ENCODE data around the gene KAT6B.

The KAT6B gene

DNA sequence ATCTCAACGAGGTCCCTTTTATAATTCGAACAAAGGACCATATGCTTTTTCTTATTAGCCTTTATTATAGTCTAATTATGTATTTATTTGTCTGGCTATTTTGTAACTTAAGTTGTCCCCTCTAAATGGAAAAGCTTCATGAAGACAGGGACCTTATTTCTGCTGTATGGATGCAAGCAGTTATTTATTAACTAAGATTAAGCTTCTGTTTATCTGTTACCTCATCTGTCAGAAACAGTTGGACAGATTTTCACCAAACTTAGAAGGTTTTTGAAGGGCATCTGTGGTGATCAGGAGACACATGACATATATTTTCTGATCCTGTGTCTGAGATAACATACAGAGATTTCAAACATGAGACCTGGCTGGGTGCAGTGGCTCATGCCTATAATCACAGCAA is 43.2 kb downstream of the KAT6B start:
- no peak for TF ChIP-seq FOXP2 (optimal IDR thresholded peaks at IDR 0.05; ENCODE audit: borderline replicate concordance, extremely low read depth, extremely low read length, insufficient read depth)
- no peak for TF ChIP-seq SIN3A (IDR thresholded peaks at IDR 0.05; ENCODE audit: borderline replicate concordance, insufficient read depth, low read length)

DNA sequence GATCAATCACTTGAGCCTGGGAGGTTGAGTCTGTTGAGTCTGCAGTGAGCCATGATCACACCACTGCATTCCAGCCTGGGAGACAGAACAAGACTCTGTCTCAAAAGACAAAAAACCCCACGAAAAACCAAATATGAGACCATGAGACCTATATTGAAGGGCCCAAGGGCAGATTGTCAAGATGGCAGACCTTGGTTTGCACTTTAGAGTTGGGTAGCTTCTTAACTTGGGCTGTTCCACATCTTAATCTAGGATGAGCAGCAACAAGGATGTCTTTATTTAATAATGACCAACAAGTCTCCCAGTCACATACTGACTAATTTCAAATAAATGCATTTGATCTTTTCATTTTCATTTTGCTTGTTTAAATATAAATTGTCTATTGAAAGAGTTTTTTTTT is 43.8 kb downstream of the KAT6B start:
- TF ChIP-seq TAF1 (IDR thresholded peaks at IDR 0.05; ENCODE audit: borderline replicate concordance, insufficient read depth, low read length) (no peak), SIN3A (IDR thresholded peaks at IDR 0.05; ENCODE audit: borderline replicate concordance, insufficient read depth, low read length) (no peak), POLR2AphosphoS5 (IDR thresholded peaks at IDR 0.05; ENCODE audit: low read depth, low read length) (no peak), FOXP2 (optimal IDR thresholded peaks at IDR 0.05; ENCODE audit: borderline replicate concordance, extremely low read depth, extremely low read length, insufficient read depth) (no peak)
- TF ChIP-seq, protein P1, sequence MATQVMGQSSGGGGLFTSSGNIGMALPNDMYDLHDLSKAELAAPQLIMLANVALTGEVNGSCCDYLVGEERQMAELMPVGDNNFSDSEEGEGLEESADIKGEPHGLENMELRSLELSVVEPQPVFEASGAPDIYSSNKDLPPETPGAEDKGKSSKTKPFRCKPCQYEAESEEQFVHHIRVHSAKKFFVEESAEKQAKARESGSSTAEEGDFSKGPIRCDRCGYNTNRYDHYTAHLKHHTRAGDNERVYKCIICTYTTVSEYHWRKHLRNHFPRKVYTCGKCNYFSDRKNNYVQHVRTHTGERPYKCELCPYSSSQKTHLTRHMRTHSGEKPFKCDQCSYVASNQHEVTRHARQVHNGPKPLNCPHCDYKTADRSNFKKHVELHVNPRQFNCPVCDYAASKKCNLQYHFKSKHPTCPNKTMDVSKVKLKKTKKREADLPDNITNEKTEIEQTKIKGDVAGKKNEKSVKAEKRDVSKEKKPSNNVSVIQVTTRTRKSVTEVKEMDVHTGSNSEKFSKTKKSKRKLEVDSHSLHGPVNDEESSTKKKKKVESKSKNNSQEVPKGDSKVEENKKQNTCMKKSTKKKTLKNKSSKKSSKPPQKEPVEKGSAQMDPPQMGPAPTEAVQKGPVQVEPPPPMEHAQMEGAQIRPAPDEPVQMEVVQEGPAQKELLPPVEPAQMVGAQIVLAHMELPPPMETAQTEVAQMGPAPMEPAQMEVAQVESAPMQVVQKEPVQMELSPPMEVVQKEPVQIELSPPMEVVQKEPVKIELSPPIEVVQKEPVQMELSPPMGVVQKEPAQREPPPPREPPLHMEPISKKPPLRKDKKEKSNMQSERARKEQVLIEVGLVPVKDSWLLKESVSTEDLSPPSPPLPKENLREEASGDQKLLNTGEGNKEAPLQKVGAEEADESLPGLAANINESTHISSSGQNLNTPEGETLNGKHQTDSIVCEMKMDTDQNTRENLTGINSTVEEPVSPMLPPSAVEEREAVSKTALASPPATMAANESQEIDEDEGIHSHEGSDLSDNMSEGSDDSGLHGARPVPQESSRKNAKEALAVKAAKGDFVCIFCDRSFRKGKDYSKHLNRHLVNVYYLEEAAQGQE (IDR thresholded peaks at IDR 0.05; ENCODE audit: insufficient read depth in 1 of 2, low read depth in 2 of 2, low read length in 2 of 2) = no peak

DNA sequence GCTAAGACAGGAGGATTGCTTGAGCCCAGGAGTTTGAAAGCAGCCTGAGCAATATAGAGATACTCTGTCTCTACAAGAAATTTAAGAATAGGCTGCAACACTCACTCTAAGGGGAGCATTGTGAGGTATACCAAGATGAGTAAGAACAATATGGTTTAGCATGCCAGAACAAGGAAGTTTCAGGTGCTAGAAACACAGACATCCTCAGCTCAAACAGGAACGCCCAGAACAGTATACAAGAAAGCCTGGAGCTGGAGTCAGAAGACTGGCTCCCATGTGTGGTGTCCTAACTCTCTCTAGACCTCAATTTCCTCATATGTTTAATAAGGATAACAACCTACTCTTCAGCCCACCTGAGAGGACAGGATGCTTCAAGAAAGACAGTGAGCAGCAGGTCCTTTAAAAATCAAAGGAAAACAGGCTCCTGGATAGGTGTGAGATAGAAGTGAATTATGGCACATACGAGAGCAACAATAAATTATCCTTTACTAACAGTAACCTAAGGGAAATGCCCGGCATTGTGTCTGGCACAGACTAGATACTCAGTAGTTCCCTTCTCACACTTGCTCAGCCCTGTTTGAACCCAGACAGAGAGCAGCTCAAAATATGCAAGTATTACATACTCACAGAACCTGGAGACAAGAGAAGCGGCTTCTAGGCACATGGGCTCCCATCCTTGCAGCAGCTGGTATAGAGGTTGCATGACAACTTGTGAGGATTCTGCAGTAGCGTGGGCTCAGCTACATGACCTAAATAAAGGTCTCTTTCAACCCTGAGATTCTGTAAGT is 45.4 kb downstream of the KAT6B start:
- no peak for TF ChIP-seq TAF1 (IDR thresholded peaks at IDR 0.05; ENCODE audit: borderline replicate concordance, insufficient read depth, low read length)

DNA sequence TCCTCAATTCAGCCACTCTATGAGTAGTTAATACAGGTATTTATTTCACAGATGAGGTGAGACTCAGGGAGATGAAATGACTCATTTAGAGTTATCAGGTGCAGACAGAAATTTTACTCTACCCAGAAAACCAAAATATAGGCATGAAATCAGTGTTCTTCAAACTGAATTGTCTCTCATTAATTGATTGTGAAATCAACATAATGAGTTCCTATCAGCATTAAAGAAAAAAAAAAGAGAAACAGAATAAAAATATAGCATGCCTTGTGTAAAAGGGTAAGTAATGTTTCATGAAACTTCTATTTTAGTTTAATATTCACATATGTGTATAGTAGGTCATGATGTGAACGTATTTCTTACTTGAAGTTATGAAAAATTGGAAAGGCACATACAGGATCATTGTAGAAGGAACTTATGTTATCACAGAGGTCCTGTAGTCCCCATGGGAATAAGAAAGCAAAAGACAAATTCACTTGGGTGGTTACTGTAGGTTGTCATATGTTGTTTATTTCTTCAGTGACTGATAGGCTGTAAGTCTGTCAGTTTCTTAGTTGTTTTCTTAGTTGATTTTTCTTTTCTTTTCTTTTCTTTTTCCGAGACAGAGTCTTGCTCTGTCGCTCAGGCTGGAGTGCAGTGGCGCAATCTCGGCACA is 47.5 kb downstream of the KAT6B start:
- no peak for TF ChIP-seq FOXP2 (optimal IDR thresholded peaks at IDR 0.05; ENCODE audit: borderline replicate concordance, extremely low read depth, extremely low read length, insufficient read depth)
- TF ChIP-seq, protein P1 (IDR thresholded peaks at IDR 0.05; ENCODE audit: insufficient read depth in 1 of 2, low read depth in 2 of 2, low read length in 2 of 2) = no peak
- no peak for TF ChIP-seq POLR2AphosphoS5 (IDR thresholded peaks at IDR 0.05; ENCODE audit: low read depth, low read length)
- TF ChIP-seq TAF1 (IDR thresholded peaks at IDR 0.05; ENCODE audit: borderline replicate concordance, insufficient read depth, low read length) = no peak
- no peak for TF ChIP-seq SIN3A (IDR thresholded peaks at IDR 0.05; ENCODE audit: borderline replicate concordance, insufficient read depth, low read length)

DNA sequence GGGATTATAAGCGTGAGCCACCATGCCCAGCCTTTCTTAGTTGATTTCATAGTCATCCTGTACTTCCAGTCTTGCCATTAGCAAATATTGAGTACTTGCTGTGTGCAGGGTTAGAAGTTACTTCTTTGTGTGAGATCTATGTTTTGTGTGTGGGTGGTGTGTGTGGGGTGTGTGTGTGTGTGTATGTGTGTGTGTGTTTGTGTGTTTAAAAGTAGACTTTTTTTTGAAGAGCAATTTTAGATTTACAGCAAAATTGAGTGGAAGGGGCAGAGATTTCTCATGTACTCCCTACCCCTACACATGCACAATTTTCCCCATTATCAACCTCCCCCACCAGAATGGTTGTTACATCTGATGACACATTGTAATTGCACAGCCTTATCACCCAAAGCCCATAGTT is 48.2 kb downstream of the KAT6B start:
- no peak for TF ChIP-seq FOXP2 (optimal IDR thresholded peaks at IDR 0.05; ENCODE audit: borderline replicate concordance, extremely low read depth, extremely low read length, insufficient read depth)
- TF ChIP-seq, protein P1 (IDR thresholded peaks at IDR 0.05; ENCODE audit: insufficient read depth in 1 of 2, low read depth in 2 of 2, low read length in 2 of 2) = no peak

DNA sequence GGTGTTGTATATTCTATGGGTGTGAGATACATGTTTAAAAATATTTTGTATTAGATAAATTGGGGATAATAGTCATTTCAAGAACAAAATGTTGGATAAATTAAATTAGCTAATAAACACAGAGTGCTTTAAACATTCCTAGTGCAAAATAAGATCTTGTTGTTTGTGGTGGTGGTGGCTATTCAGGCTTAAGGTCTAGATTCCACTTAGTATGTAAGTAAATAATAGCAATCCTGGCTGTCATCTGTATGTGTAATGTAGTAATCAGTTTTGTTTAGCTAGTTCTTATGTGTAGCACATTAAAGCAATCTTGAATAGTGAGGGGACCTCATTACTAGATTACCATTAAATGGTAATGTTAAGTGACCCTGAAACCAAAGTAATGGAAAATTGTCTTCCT is 48.7 kb downstream of the KAT6B start:
- TF ChIP-seq SIN3A (IDR thresholded peaks at IDR 0.05; ENCODE audit: borderline replicate concordance, insufficient read depth, low read length) (no peak), POLR2AphosphoS5 (IDR thresholded peaks at IDR 0.05; ENCODE audit: low read depth, low read length) (no peak), FOXP2 (optimal IDR thresholded peaks at IDR 0.05; ENCODE audit: borderline replicate concordance, extremely low read depth, extremely low read length, insufficient read depth) (no peak), TAF1 (IDR thresholded peaks at IDR 0.05; ENCODE audit: borderline replicate concordance, insufficient read depth, low read length) (no peak)
- TF ChIP-seq, protein P1 (IDR thresholded peaks at IDR 0.05; ENCODE audit: insufficient read depth in 1 of 2, low read depth in 2 of 2, low read length in 2 of 2) = no peak
